Keratinocyte (primary cell): Measurements from ENCODE around the gene ZNF423. TPM values are rescaled to one million over a fixed set of nuclear protein-coding genes. Genes with fewer than 3 reads are reported as not detected.

Source experiments
- DNase-seq: peaks from one replicate; pipeline ENCODE4 v3.0.0-alpha.2; 2011; ENCODE audit warnings: low read depth, missing footprints, low spot score
- FAIRE-seq: peaks from 2 replicates; lab custom pipeline; 2011; peaks lifted over from hg19 to GRCh38; lab: Jason Lieb, UNC
- H2AFZ ChIP-seq: 2 replicates; pipeline ENCODE4 v1.6.0; 2012; ENCODE audit warnings: low read length, control low read depth, inconsistent platforms; ENCODE audit not compliant: control insufficient read depth
- H3K27ac ChIP-seq: 2 replicates; pipeline ENCODE4 v1.5.1; 2011; ENCODE audit warnings: low read length; ENCODE audit not compliant: control insufficient read depth, insufficient read depth
- H3K27me3 ChIP-seq: 3 replicates; pipeline ENCODE4 v1.6.0; 2011; ENCODE audit warnings: low read length; ENCODE audit not compliant: control insufficient read depth, insufficient read depth; ENCODE audit errors: extremely low read depth
- H3K36me3 ChIP-seq, 2 experiments: 2 replicates in 1 of 2; 3 replicates in 1 of 2; pipeline ENCODE4 v1.5.1; 2011; ENCODE audit warnings: low read length in 2 of 2, mild to moderate bottlenecking in 1 of 2; ENCODE audit not compliant: control insufficient read depth in 2 of 2, insufficient read depth in 2 of 2; ENCODE audit errors: extremely low read depth in 1 of 2
- H3K4me1 ChIP-seq: 3 replicates; pipeline ENCODE4 v1.5.1; 2011; ENCODE audit warnings: low read length; ENCODE audit not compliant: control insufficient read depth, insufficient read depth; ENCODE audit errors: extremely low read depth
- H3K4me2 ChIP-seq: 3 replicates; pipeline ENCODE4 v1.6.0; 2011; ENCODE audit warnings: low read depth, low read length; ENCODE audit not compliant: control insufficient read depth, insufficient read depth; ENCODE audit errors: extremely low read depth
- H3K4me3 ChIP-seq, 3 experiments: fragments of 200-600 bp in 1 of 3; sonication (generic) in 1 of 3; 2 replicates in 2 of 3; 3 replicates in 1 of 3; pipeline ENCODE4 v1.5.1; 2011 to 2016; ENCODE audit warnings: low read length in 3 of 3, mild to moderate bottlenecking in 3 of 3, control low read depth in 2 of 3, inconsistent platforms in 1 of 3, low read depth in 1 of 3, mixed read lengths in 1 of 3, mixed run types in 1 of 3, moderate library complexity in 1 of 3; ENCODE audit not compliant: control insufficient read depth in 2 of 3, insufficient read depth in 2 of 3; ENCODE audit errors: extremely low read depth in 1 of 3
- H3K79me2 ChIP-seq: 2 replicates; pipeline ENCODE4 v1.6.0; 2012; ENCODE audit warnings: low read length; ENCODE audit not compliant: control insufficient read depth, insufficient read depth
- H3K9ac ChIP-seq: 3 replicates; pipeline ENCODE4 v1.6.0; 2011; ENCODE audit warnings: low read length; ENCODE audit not compliant: control insufficient read depth, insufficient read depth; ENCODE audit errors: extremely low read depth
- H3K9me1 ChIP-seq: 3 replicates; pipeline ENCODE4 v1.6.0; 2011; ENCODE audit warnings: low read length; ENCODE audit not compliant: control insufficient read depth, insufficient read depth; ENCODE audit errors: extremely low read depth
- H3K9me3 ChIP-seq: 2 replicates; pipeline ENCODE4 v1.5.1; 2012; ENCODE audit warnings: low read depth, low read length; ENCODE audit not compliant: control insufficient read depth
- H4K20me1 ChIP-seq: 3 replicates; pipeline ENCODE4 v1.6.0; 2011; ENCODE audit warnings: low read length; ENCODE audit not compliant: control insufficient read depth, insufficient read depth; ENCODE audit errors: extremely low read depth
- CTCF ChIP-seq, 3 experiments: IDR thresholded peaks in 1 of 3; conservative IDR thresholded peaks in 1 of 3; optimal IDR thresholded peaks in 1 of 3; 2 replicates in 2 of 3; 3 replicates in 1 of 3; pipeline versions ENCODE3 to v1.5.1; 2011; ENCODE audit warnings: low read length in 3 of 3, mild to moderate bottlenecking in 3 of 3, moderate library complexity in 2 of 3, control low read depth in 1 of 3, inconsistent platforms in 1 of 3; ENCODE audit not compliant: insufficient read depth in 2 of 3; ENCODE audit errors: extremely low read depth in 1 of 3
- EZH2 ChIP-seq: IDR thresholded peaks from one replicate; pipeline ENCODE4 v1.6.1; 2012; ENCODE audit warnings: inconsistent platforms, mild to moderate bottlenecking, low read length, moderate library complexity
- dilution Hi-C: fragments of 300-500 bp; cut with MboI; formaldehyde crosslinking; loops from one replicate; pipeline ENCODE4 v1.7.0; 2020; ENCODE audit warnings: low sequenced_read_pairs; ENCODE audit not compliant: extremely low pct_ligation_motif_present
- polyA plus RNA-seq, 5 experiments: library from polyadenylated mRNA; depleted of rRNA in 3 of 5; stranded (reverse) in 3 of 5; stranded (forward) in 1 of 5; unstranded in 1 of 5; fragments of >200 nt; gene quantifications; 1 replicate in 1 of 5; 2 replicates in 3 of 5; 3 replicates in 1 of 5; pipeline versions ENCODE4 v1.2.1 to v1.2.3, GENCODE V29; 2011 to 2012; ENCODE audit warnings: missing spikeins in 2 of 5, low read depth in 1 of 5, low replicate concordance in 1 of 5

The ZNF423 gene
- polyA plus RNA-seq, 1 donor (not counting 4 experiments of a cell fraction or from before 2014, with no cell fraction given), result 0.05 TPM

- Histone ChIP-seq H3K27ac (no peak overlapping the region), H3K4me2 (no peak overlapping the region), H4K20me1 (no peaks in the 10 kb centered on the region), H3K4me3 (no peak overlapping the region), H3K36me3 (no peaks in the 10 kb centered on the region), H3K27me3 (peaks cover 3% of the 10 kb centered on the region), H3K9ac (no peak overlapping the region), H3K4me1 (no peaks in the 10 kb centered on the region), H3K9me1 (no peaks in the 10 kb centered on the region), H3K9me3 (no peaks in the 10 kb centered on the region), H3K79me2 (no peaks in the 10 kb centered on the region), H2AFZ (no peak overlapping the region)
- dilution Hi-C loops, result no loop called here
- TF ChIP-seq EZH2 (no peak), CTCF (optimal IDR thresholded peaks at IDR 0.05 in 1 of 3, IDR thresholded peaks at IDR 0.05 in 1 of 3, conservative IDR thresholded peaks at IDR 0.05 in 1 of 3; ENCODE audit: extremely low read depth in 1 of 3, insufficient read depth in 2 of 3, low read length in 3 of 3) (no peak)
- DNase-seq (no peak), FAIRE-seq (no peak)
Measured at GRCh38 chr16:49470513-49470991, 385.4 kb downstream of the ZNF423 start.

GRCh38 chr16:49469930-49470451, 385.9 kb downstream of the ZNF423 start:
- H3K4me3 ChIP-seq, result no peak overlapping the region
- H3K27ac ChIP-seq, result no peak overlapping the region
- no peak overlapping the region for H2AFZ ChIP-seq
- no peaks in the 10 kb centered on the region for H3K9me3 ChIP-seq
- dilution Hi-C loops, result no loop called here
- no peaks in the 10 kb centered on the region for H3K79me2 ChIP-seq
- H3K9ac ChIP-seq, result no peak overlapping the region
- TF ChIP-seq CTCF (optimal IDR thresholded peaks at IDR 0.05 in 1 of 3, IDR thresholded peaks at IDR 0.05 in 1 of 3, conservative IDR thresholded peaks at IDR 0.05 in 1 of 3; ENCODE audit: extremely low read depth in 1 of 3, insufficient read depth in 2 of 3, low read length in 3 of 3) (no peak), EZH2 (no peak)
- FAIRE-seq (no peak), DNase-seq (no peak)
- no peaks in the 10 kb centered on the region for H3K4me1 ChIP-seq
- no peaks in the 10 kb centered on the region for H3K9me1 ChIP-seq
- H3K4me2 ChIP-seq, result no peak overlapping the region
- no peaks in the 10 kb centered on the region for H4K20me1 ChIP-seq
- H3K36me3 ChIP-seq, result no peaks in the 10 kb centered on the region
- peaks cover 3% of the 10 kb centered on the region for H3K27me3 ChIP-seq
